IPS DF 19.7 (cell line): Measurements from ENCODE around the gene HBM.
"Not testable (repeated sequence)": the region's sequence is repeated elsewhere in the genome, so short reads cannot be mapped to it uniquely, and the experiment has no call there.

Experiments used
- DNase-seq: peaks from one replicate; pipeline ENCODE4 v3.0.0-alpha.2; 2013; ENCODE audit warnings: low read depth, low spot score

HBM gene

DNA sequence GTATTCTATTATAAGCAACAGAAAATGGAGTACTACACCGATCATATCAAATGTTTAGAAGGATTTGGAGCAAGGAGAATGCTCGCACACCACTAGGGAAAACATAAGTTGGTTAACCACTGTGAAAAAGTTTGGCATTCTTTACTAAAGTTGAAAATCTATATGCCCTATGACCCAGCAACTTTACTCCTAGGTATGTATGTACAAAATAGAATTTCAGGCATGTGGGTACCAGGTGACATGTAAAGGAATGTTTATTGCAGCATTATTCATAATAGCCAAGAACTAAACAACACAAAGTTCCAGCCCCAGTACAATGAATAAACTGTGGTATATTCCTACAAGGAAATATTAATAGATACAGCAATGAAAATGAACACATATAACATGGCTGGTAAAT lies 19.1 kb upstream of the HBM start:
- no peak for DNase-seq

DNA sequence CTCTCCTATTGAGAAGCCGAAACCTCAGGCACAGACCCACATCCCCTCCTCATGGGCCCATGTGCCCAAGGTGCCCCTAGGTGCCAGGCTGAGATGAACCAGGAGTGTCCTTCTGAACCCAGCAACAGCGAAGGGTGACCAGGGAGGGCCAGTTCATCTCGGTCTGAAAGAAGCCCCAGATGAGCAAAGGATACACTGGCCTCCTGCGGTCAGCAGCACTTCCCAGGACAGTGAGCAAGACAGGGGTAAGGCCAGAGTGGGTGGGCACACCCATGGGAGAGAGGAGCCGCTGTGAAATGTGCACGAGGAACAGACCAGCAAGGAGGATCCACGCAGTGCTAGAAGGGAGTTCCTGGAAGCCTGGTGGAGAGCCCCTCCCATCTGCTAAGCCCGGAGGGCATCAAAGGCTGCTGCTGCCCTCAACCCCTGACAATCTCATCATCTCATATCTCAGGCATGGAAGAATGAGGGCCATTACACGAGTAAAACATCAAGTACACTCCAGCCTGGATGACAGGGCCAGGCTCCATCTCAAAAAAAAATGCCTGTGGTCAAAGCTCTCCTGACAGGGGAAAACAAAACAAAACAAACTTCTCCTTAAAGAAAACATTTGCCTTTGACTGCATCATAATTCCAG lies 16.6 kb upstream of the HBM start:
- DNase-seq = no peak

DNA sequence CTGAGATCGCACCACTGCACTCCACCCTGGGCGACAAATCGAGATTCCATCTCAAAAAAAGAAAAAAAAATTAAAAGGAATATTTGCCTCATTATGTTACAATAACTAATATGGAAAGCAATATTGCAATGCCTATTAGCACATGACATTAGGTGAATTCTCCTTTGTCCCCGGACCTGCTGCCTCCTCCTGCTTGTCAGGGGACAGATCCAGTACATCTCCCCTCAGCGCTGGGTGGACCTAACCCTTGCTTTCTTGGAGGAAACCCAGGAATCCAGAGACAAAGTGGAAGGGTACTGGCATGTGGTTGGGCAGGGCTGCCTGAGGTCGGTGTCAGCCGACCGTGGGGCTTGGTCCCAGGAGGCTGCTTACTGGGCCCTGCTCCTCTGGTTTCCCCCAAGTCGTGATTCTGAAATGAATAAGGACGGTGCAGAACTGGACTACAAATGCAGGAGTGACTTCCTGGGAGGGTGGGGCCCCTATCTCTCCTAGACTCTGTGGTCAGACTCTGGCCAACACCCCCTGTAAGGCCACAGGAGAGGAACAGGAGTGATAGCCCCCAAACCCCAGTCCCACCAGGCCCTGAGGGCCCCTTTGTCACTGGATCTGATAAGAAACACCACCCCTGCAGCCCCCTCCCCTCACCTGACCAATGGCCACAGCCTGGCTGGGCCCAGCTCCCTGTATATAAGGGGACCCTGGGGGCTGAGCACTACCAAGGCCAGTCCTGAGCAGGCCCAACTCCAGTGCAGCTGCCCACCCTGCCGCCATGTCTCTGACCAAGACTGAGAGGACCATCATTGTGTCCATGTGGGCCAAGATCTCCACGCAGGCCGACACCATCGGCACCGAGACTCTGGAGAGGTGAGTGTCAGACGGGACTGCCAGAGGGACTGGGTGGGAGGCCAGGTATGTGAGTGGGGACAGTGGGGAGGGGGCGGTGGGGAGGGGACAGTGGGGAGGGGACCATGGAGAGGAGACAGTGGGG lies 13.3 kb upstream of the HBM start, which contains the start of gene HBZ:
HBZ (plus strand) TSS at position 504 of the 988 bp plus-strand sequence; CDS start at position 770, 266 bp downstream.
- no peak for DNase-seq

DNA sequence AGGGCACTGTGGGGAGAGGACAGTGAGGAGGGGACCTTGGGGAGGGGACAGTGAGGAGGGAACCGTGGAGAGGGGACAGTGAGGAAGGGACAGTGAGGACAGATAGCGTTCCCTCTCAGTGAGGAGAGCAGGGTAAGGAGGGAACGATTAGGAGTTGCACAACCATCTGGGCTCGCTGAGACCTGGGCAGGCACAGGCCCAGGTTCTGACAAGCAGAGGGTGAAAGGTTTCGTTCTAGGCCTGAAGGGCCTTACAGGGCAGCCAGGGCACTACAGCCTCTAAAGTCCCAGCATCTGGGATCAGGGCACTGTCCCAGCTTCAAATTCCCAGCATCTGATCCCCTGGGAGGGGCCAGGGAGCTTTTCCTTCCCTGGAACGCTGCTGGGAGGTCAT lies 12.7 kb upstream of the HBM start:
- not testable (repeated sequence) for DNase-seq

DNA sequence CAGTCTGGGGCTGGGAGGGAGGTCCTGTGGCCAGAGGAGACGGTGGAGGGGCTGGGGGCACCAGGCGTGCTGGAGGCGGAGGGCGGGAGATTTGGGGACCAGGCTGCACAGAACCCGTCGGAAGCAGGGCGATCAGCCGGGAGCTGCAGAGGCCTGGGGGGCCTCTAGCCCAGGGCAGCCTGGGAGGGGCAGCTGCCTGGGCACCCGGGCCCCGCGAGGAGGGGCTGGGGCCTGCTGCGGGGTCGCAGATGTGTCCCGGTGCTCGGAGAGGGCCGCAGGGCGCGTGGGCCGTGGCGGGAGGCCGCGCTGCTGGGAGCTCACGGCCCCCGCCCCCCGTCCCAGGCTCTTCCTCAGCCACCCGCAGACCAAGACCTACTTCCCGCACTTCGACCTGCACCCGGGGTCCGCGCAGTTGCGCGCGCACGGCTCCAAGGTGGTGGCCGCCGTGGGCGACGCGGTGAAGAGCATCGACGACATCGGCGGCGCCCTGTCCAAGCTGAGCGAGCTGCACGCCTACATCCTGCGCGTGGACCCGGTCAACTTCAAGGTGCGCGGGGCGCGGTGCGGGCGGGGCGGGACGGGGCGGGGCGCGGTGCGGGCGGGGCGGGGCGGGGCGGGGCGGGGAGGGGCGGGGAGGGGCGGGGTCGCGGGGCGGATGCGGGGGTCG lies 12.1 kb upstream of the HBM start:
- not testable (repeated sequence) for DNase-seq

DNA sequence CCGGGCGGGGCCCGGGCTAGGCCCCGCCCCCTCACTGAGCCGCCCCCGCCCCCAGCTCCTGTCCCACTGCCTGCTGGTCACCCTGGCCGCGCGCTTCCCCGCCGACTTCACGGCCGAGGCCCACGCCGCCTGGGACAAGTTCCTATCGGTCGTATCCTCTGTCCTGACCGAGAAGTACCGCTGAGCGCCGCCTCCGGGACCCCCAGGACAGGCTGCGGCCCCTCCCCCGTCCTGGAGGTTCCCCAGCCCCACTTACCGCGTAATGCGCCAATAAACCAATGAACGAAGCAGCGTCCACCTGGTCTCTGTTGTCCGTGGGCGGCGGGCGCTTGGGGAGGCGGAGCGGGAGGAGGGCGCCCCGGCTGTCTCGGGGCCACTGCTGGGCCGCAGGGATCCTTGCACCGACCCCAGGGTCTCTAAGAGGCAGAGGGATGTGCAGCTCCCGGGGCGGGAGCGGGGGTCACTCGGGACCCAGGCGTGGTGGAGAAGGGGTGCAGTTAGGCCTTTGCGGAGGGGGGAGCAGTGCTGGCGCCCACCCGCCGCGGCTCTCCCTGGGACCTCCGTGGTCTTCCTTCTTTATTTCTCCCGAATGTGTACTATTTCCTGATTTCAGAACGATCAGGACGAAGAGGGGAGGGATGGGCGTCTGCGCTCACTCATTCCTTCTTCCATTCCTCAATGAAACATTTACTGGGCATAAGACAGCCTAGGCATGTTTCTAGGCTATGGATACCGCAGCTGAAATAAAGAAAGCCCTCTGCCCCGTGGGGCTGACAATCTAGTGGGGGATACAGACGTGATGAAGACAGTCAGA lies 11.4 kb upstream of the HBM start:
- no peak for DNase-seq

DNA sequence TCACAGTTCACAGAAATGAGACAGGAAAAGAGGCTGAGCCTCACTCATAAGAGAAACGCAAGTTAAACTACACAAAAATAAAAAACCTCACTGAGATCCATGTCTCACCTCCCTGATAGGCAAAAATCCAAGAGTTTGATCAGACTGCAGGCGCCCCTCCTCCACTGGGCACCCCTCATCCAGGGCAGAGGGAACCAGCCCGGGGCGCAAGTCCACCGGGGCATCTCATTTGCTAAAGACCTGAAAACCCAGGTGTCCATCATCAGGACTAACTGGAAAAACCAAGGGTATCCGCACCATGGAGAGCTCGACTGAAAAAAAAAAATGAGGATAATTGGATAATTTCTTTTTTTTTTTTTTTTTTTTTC lies 10.8 kb upstream of the HBM start:
- no peak for DNase-seq

DNA sequence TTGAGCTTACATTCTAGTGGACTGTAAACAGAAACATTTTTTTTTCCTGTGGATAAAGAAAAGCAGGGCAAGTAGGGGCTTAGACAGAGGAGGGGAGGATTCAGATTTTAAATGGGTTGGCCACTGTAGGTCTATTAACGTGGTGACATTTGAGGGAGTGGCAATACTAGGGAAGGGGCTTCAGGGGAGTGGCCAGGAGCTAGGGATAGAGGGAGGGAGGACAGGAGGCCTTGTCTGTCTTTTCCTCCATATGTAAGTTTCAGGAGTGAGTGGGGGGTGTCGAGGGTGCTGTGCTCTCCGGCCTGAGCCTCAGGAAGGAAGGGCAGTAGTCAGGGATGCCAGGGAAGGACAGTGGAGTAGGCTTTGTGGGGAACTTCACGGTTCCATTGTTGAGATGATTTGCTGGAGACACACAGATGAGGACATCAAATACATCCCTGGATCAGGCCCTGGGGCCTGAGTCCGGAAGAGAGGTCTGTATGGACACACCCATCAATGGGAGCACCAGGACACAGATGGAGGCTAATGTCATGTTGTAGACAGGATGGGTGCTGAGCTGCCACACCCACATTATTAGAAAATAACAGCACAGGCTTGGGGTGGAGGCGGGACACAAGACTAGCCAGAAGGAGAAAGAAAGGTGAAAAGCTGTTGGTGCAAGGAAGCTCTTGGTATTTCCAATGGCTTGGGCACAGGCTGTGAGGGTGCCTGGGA lies 6.5 kb upstream of the HBM start:
- no peak for DNase-seq

DNA sequence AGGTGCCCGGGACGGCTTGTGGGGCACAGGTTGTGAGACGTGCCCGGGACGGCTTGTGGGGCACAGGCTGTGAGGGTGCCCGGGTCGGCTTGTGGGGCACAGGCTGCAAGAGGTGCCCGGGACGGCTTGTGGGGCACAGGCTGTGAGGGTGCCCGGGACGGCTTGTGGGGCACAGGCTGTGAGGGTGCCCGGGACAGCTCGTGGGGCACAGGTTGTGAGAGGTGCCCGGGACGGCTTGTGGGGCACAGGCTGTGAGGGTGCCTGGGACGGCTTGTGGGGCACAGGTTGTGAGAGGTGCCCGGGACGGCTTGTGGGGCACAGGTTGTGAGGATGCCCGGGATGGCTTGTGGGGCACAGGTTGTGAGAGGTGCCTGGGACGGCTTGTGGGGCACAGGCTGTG lies 5.5 kb upstream of the HBM start:
- not testable (repeated sequence) for DNase-seq

DNA sequence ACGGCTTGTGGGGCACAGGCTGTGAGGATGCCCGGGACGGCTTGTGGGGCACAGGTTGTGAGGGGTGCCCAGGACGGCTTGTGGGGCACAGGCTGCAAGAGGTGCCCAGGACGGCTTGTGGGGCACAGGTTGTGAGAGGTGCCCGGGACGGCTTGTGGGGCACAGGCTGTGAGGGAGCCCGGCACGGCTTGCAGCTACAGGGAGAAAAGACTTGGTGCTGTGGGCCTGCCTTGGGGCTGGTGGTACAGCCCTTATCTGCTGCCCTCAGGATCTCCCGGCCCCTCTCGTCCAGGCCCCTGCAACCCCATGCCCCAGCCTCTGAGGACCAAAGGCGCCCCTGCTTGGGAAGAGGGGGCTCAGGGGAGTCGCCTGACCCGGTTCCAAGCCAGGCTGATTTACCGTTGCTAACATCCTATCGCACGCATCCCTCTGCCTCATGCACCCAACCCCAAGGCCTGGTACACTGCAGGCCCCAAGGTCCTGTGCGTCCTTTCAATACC lies 5.0 kb upstream of the HBM start:
- no peak for DNase-seq

DNA sequence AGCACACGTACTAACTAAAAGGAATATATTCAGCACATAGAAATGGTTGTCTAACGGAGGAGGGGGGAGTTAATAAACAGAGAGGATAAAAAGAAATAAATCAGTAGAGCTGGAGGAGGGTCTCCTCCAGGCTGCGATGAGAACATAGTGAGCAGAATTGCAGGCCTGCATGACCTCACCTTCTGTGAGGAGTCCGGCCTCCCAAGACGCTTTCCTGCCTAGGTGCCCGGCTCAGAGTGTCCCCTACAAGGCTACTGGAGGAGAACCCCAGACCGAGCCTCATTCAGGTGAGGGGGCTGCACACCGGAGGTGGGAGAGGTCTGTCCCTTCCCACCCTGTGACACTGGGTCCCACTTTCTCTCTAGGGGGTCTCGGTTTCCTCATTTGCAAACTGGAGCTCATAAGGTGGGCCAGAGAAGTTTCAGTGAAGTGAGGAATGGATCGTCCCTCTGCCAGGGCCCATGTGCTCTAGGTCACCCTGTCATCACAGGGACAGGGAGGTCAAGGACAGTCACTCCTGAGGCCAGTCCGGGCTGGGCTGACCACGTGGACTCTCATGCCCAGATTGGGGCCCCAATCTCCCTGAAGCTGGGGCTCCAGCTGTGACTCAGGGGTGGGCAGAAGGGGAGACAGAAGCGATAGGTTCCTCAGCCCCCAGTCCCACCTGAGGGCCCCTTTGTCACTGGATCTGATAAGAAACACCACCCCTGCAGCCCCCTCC lies 3.3 kb upstream of the HBM start:
- DNase-seq = no peak

DNA sequence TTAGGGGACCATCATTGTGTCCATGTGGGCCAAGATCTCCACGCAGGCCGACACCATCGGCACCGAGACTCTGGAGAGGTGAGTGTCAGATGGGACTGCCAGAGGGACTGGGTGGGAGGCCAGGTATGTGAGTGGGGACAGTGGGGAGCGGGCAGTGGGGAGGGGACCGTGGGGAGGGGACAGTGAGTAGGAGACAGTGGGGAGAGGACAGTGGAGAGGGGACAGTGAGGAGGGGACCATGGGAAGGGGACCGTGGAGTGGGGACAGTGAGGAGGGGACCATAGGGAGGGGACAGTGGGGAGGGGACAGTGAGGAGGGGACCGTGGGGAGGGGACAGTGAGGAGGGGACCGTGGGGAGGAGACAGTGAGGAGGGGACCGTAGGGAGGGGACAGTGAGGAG lies 2.6 kb upstream of the HBM start:
- not testable (repeated sequence) for DNase-seq

DNA sequence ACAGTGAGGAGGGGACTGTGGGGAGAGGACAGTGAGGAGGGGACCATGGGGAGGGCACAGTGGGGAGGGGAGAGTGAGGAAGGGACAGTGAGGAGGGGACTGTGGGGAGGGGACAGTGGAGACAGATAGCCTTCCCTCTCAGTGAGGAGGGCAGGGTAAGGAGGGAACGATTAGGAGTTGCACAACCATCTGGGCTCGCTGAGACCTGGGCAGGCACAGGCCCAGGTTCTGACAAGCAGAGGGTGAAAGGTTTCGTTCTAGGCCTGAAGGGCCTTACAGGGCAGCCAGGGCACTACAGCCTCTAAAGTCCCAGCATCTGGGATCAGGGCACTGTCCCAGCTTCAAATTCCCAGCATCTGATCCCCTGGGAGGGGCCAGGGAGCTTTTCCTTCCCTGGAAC lies 2.1 kb upstream of the HBM start:
- not testable (repeated sequence) for DNase-seq

DNA sequence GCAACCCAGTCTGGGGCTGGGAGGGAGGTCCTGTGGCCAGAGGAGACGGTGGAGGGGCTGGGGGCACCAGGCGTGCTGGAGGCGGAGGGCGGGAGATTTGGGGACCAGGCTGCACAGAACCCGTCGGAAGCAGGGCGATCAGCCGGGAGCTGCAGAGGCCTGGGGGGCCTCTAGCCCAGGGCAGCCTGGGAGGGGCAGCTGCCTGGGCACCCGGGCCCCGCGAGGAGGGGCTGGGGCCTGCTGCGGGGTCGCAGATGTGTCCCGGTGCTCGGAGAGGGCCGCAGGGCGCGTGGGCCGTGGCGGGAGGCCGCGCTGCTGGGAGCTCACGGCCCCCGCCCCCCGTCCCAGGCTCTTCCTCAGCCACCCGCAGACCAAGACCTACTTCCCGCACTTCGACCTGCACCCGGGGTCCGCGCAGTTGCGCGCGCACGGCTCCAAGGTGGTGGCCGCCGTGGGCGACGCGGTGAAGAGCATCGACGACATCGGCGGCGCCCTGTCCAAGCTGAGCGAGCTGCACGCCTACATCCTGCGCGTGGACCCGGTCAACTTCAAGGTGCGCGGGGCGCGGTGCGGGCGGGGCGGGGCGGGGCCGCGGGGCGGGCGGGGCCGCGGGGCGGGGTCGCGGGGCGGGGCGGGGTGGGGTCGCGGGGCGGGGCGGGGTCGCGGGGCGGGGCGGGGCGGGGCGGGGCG lies 1.5 kb upstream of the HBM start:
- not testable (repeated sequence) for DNase-seq

DNA sequence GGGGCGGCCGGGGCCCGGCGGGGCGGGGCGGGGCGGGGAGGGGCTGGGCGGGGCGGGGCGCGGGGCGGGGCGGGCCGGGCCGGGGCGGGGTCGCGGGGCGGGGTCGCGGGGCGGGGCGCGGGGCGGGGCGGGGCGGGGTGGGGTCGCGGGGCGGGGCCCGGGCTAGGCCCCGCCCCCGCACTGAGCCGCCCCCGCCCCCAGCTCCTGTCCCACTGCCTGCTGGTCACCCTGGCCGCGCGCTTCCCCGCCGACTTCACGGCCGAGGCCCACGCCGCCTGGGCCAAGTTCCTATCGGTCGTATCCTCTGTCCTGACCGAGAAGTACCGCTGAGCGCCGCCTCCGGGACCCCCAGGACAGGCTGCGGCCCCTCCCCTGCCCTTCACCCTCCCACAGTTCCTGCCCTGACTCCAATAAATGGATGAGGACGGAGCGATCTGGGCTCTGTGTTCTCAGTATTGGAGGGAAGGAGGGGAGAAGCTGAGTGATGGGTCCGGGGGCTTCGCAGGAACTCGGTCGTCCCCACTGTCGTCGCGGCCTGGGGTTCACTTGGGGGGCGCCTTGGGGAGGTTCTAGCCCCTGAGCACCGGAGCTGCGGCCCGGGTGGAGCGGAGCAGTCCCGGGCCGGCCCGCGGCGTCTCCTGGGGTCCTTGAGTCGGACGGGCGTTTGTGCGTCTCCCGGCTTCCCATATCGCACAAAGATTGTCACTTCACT lies 795 bp upstream of the HBM start:
- DNase-seq = no peak

DNA sequence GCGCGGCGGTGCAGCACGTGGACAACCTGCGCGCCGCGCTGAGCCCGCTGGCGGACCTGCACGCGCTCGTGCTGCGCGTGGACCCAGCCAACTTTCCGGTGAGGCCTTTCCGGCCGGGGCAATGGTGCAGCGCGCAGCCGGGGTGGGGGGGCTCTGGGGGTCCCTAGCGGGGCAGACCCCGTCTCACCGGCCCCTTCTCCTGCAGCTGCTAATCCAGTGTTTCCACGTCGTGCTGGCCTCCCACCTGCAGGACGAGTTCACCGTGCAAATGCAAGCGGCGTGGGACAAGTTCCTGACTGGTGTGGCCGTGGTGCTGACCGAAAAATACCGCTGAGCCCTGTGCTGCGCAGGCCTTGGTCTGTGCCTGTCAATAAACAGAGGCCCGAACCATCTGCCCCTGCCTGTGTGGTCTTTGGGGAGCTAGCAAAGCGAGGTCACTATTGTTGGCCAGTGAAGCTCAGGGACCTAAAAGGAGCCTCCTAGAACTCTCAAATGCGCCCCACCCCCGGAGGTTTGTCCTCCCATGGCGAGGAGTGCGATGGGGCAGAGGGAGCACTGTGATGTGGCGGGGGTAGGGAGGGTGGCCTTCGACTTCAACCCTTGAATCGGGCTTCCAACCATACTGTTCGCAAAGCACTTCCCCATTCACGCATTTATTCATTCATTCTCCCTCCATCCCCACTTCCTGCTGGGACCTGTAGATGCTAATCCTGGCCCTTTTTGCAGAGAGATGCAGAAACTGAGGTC lies 770 bp downstream of the HBM start:
- DNase-seq = no peak

DNA sequence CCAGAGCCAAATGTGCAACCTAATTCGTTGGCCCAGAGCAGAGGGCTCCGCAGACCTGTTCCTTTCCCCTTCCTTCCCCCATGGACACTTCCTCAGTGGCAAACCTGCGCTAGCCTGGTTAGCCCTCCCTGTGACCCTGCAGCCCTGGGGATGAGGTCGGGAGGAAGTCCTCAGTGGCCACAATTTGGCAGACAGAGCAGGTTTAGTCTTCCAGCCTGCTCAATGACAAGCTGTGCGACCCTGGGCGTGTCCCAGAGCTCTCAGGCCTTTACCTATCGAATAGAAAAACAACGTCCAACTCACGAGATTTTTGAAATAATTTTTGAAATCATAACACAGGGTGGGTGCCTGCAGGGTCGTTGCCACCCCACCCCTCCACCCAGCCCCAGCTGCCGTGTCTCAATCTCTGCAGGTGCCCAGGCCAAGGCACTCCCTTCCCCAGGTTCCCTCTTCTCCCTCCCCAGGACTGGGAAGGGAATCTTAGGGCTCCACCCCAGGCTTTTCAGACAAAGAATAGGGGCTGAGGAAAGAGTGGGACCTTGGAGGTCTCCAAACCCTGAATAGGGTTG lies 1.4 kb downstream of the HBM start:
- no peak for DNase-seq

DNA sequence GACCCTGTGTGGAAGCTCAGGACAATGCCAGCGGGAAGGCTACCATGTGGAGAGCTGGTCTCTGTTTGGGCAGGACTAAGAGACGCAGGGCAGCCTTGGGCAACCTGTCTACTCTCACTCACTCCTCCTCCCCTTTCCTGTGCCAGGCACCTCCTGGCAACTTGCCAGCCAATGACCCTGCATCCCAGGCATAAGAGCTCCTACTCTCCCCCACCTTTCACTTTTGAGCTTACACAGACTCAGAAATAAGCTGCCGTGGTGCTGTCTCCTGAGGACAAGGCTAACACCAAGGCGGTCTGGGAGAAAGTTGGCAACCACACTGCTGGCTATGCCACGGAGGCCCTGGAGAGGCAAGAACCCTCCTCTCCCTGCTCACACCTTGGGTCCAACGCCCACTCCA lies 2.6 kb downstream of the HBM start:
- no peak for DNase-seq
